Measurements from ENCODE around the gene NACA.

- TF ChIP-seq CTCF (IDR thresholded peaks at IDR 0.05; ENCODE audit: low read depth, low read length) (no peak), EZH2phosphoT487 (IDR thresholded peaks at IDR 0.05; ENCODE audit: low read depth) (no peak)
Observed at GRCh38 chr12:56761812-56762211, 36.7 kb upstream of the NACA start.

Data from OCI-LY3 (cell line).